ENCODE measurements around the gene ABCC1. TPM values are rescaled to one million over a fixed set of nuclear protein-coding genes. Genes with fewer than 3 reads are reported as not detected.
"Not testable (repeated sequence)": the region's sequence is repeated elsewhere in the genome, so short reads cannot be mapped to it uniquely, and the experiment has no call there.

The ABCC1 gene
- total RNA-seq, 1 experiment from 2014 or later: 48.0 TPM

- H3K9me3 ChIP-seq, H3K4me3 ChIP-seq, H3K36me3 ChIP-seq, H3K27me3 ChIP-seq, DNase-seq: not testable (repeated sequence)
These were observed 241.6 kb downstream of the ABCC1 start for GRCh38 chr16:16190966-16191365.

- DNase-seq: no peak
These were observed 242.2 kb downstream of the ABCC1 start for GRCh38 chr16:16191493-16192167.

More at GRCh38 chr16:16191493-16192167, 242.2 kb downstream of the ABCC1 start:
- no peaks in the 10 kb centered on the region for H3K9me3 ChIP-seq
- H3K27me3 ChIP-seq: no peaks in the 10 kb centered on the region
- H3K4me3 ChIP-seq: no peak overlapping the region
- H3K36me3 ChIP-seq: no peaks in the 10 kb centered on the region

Other genes with a start within 250 kb of the ABCC1 start
- gene MYH11, start 92.6 kb upstream of the ABCC1 start, total RNA-seq (2014; rRNA removed; shearing (Covaris generic); ENCODE audit: low replicate concordance): 0.03 TPM in 1 of 2 replicates, not detected in the other
- gene CEP20, start 61.0 kb upstream of the ABCC1 start, total RNA-seq (2014; rRNA removed; shearing (Covaris generic); ENCODE audit: low replicate concordance): 110 and 122 TPM in 2 replicates

Measured in MG63 (cell line).